Measurements from ENCODE around the gene COA3. TPM values are rescaled to one million over a fixed set of nuclear protein-coding genes. Genes with fewer than 3 reads are reported as not detected.
A peak's percentile ranks its signal among the peaks of the same experiment; 100 is the strongest.

The COA3 gene
- total and polyA plus RNA-seq, 4 donors: 55.7 to 142 (median 76.7) TPM

DNA sequence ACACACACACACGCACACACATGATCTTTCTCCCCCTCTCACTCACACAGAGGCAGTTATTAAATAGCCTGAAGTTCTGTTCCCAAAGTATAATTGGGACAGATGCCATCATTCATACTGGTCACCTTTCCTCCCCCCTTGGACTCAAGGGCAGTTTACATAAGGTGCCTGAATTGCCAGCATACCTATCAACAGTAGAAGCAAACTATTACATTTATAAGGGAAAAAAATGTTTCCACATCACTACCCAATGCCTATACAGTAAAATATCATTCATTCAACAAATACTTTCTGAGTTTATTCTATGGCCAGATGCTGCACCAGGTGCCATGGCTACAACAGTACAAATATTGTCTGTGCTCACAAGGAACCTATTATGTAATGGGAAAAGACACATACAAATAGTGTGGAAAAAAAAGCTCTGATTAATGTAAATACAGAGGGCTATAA, 6.4 kb upstream of the COA3 start:
- 84 to 86% methylated on average over 1 of the region's 1 CpG for WGBS, 2 donors
- no peak overlapping the region for H3K9ac ChIP-seq (ENCODE audit: insufficient read depth in 1 of 2, low read length in 2 of 2)
- peaks cover 0 to 8% (median 0%) of the 10 kb centered on the region in 5 donors for H3K4me1 ChIP-seq (ENCODE audit: control insufficient read depth in 5 of 5, insufficient read depth in 5 of 5, low read length in 5 of 5)
- peaks cover 0 to 4% (median 0%) of the 10 kb centered on the region in 4 donors for H3K36me3 ChIP-seq (ENCODE audit: control insufficient read depth in 4 of 4, insufficient read depth in 4 of 4, low read length in 4 of 4)
- H3K27ac ChIP-seq (ENCODE audit: low read depth in 1 of 2, low read length in 1 of 2): peak overlapping the region in 1 of 2 donors; percentile 31
- no peak for ATAC-seq (ENCODE audit: insufficient read depth, low FRiP score)
- no peaks in the 10 kb centered on the region for H3K27me3 ChIP-seq (ENCODE audit: control insufficient read depth in 3 of 3, insufficient read depth in 3 of 3, low read length in 2 of 3)
- TF ChIP-seq, protein P1, sequence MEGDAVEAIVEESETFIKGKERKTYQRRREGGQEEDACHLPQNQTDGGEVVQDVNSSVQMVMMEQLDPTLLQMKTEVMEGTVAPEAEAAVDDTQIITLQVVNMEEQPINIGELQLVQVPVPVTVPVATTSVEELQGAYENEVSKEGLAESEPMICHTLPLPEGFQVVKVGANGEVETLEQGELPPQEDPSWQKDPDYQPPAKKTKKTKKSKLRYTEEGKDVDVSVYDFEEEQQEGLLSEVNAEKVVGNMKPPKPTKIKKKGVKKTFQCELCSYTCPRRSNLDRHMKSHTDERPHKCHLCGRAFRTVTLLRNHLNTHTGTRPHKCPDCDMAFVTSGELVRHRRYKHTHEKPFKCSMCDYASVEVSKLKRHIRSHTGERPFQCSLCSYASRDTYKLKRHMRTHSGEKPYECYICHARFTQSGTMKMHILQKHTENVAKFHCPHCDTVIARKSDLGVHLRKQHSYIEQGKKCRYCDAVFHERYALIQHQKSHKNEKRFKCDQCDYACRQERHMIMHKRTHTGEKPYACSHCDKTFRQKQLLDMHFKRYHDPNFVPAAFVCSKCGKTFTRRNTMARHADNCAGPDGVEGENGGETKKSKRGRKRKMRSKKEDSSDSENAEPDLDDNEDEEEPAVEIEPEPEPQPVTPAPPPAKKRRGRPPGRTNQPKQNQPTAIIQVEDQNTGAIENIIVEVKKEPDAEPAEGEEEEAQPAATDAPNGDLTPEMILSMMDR (IDR thresholded peaks at IDR 0.05; ENCODE audit: control extremely low read depth, extremely low read depth): no peak
- peak in 2 of 3 donors; percentile 47 to 70 for DNase-seq
- no peaks in the 10 kb centered on the region for H3K9me3 ChIP-seq (ENCODE audit: control insufficient read depth in 4 of 4, insufficient read depth in 3 of 4, low read length in 3 of 4)
- H3K4me3 ChIP-seq: no peak overlapping the region

DNA sequence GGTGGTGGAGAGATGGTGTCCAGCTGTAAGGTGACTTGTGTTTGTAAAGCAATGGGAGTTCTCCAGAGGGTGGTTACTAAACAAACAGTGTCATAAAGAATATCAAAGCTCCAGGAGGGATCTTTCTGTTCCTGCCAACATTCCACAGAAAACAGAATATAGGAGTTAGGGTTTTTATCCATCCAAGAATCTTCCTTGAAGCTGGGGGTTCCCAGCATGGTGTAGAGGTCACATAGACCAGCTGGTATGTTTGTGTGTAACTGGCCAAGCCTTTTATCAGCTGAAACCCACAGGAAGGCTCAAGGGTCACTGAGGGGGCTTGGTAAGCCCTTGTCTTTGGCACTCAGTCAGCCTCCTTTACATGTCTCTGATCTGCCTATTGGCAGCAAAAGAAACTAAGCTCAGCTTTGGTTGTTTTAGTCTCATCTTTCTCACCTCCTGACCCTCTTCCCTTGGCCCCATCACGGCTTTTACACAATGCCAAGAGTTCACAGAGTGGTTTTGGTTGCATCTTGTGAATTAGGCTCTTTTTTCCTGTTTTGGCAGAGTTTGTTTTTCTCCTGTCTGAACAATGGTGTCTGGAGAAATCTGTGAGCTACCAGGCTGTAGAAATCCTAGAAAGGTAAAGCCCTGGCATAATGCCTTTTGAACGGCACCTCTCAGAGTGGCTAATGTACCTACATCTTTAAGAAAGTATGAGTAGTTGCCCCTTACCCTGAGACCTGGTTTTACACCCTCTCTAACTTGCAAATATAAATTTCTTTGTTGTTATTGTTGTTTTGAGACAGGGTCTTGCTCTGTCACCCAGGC, 4.8 kb upstream of the COA3 start:
- ATAC-seq (ENCODE audit: insufficient read depth, low FRiP score): no peak
- Histone ChIP-seq H3K27ac (ENCODE audit: low read depth in 1 of 2, low read length in 1 of 2) (no peak overlapping the region), H3K9me3 (ENCODE audit: control insufficient read depth in 4 of 4, insufficient read depth in 3 of 4, low read length in 3 of 4) (no peaks in the 10 kb centered on the region), H3K36me3 (ENCODE audit: control insufficient read depth in 4 of 4, insufficient read depth in 4 of 4, low read length in 4 of 4) (peaks cover 0 to 2% (median 0%) of the 10 kb centered on the region in 4 donors), H3K4me3 (no peak overlapping the region), H3K9ac (ENCODE audit: insufficient read depth in 1 of 2, low read length in 2 of 2) (no peak overlapping the region), H3K4me1 (ENCODE audit: control insufficient read depth in 5 of 5, insufficient read depth in 5 of 5, low read length in 5 of 5) (peaks cover 0 to 8% (median 0%) of the 10 kb centered on the region in 5 donors), H3K27me3 (ENCODE audit: control insufficient read depth in 3 of 3, insufficient read depth in 3 of 3, low read length in 2 of 3) (no peaks in the 10 kb centered on the region)
- TF ChIP-seq, protein P1 (IDR thresholded peaks at IDR 0.05; ENCODE audit: control extremely low read depth, extremely low read depth): no peak
- no peak for DNase-seq
- 60 to 79% methylated on average over 2 of the region's 2 CpGs for WGBS, 2 donors

- Histone ChIP-seq H3K27ac (ENCODE audit: low read depth in 1 of 2, low read length in 1 of 2) (peak overlapping the region; percentile 27 to 89), H3K27me3 (ENCODE audit: control insufficient read depth in 3 of 3, insufficient read depth in 3 of 3, low read length in 2 of 3) (no peaks in the 10 kb centered on the region), H3K9me3 (ENCODE audit: control insufficient read depth in 4 of 4, insufficient read depth in 3 of 4, low read length in 3 of 4) (no peaks in the 10 kb centered on the region), H3K9ac (ENCODE audit: insufficient read depth in 1 of 2, low read length in 2 of 2) (peak overlapping the region; percentile 91 to 93), H3K4me3 (peak overlapping the region; percentile 91), H3K4me1 (ENCODE audit: control insufficient read depth in 5 of 5, insufficient read depth in 5 of 5, low read length in 5 of 5) (peaks cover 5 to 15% (median 10%) of the 10 kb centered on the region in 5 donors), H3K36me3 (ENCODE audit: control insufficient read depth in 4 of 4, insufficient read depth in 4 of 4, low read length in 4 of 4) (peaks cover 0 to 6% (median 4%) of the 10 kb centered on the region in 4 donors)
- WGBS, 2 donors: 11 to 17% methylated on average over 10 of the region's 10 CpGs
- ATAC-seq (ENCODE audit: insufficient read depth, low FRiP score) (no peak), DNase-seq (no peak)
- TF ChIP-seq, protein P1 (IDR thresholded peaks at IDR 0.05; ENCODE audit: control extremely low read depth, extremely low read depth): no peak
These were observed 507 bp downstream of the COA3 start for GRCh38 chr17:42798011-42798382.
